GM18861 (cell line): ENCODE measurements around the gene LRRFIP1.

Source experiments
- ATAC-seq: cut with Tn5 transposase; IDR thresholded peaks from one replicate; pipeline ENCODE4 v1.9.1; 2021; ENCODE audit not compliant: unreplicated experiment

The LRRFIP1 gene

GRCh38 chr2:237617587-237617982, 9.8 kb upstream of the LRRFIP1 start:
- ATAC-seq, result no peak

DNA sequence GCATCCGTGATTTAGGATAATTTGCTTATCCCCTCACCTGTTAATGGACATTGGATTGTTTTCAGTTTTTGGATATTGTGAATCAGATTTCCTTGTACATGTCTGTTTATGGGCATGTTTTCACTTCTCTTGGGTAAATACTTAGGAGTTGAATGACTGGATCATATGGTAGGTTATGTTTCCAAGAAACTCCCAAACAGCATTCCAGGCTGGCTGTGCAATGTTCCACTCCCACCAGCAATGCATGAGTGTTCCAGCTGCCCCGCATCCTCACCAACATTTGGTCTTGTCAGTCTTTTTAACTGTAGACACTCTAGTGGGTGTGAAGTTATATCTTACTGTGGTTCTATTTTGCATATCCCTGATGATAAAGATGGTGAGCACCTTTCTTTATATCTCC, 8.9 kb upstream of the LRRFIP1 start:
- ATAC-seq, result no peak

DNA sequence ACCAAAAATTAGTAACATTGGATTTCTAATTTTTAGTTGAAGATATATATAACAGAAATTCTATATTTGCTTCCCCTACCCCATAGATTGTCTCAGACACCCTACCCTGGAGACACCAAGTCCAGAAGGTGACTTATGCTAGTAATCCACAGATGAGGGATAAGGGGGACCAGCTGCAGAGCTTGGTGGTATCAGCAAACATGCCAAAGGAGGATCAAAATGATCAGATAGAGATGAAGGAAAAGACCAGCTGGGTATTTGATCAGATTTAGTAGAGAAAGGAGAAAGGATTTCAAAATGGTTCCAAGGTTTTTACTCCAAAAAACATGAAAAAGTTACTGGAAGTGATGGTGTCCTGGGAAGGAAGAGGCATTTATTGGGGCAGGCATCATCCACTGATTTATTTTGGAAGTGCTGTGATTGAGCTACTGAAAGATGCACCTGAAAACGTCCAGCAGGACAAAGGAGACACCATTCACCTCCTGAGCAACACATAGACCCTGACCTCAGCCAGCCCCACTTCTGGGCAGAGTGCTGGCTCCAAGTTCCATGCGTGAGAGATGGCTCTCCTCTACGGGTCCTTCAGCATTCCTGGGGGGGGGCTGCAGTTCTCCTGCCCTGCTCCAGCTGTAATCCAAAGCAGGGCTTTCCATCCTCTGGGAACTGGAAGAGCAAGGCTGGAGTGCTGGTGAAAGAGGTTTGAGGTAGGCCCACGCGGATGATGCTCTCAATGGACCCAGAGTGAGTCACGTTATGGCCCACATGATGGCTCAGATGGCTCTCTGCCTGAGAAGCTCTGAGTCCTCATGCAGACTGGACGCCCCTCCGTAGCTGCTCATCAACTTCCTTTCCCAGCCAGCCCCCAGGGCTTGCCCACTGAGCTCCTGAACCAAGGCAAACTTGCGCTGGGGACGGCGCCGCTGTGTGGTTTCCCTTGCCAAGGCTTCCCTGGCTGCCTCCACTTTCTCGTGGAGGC, 3.7 kb upstream of the LRRFIP1 start:
- no peak for ATAC-seq

GRCh38 chr2:237624565-237624964, 2.8 kb upstream of the LRRFIP1 start:
- ATAC-seq, result no peak

DNA sequence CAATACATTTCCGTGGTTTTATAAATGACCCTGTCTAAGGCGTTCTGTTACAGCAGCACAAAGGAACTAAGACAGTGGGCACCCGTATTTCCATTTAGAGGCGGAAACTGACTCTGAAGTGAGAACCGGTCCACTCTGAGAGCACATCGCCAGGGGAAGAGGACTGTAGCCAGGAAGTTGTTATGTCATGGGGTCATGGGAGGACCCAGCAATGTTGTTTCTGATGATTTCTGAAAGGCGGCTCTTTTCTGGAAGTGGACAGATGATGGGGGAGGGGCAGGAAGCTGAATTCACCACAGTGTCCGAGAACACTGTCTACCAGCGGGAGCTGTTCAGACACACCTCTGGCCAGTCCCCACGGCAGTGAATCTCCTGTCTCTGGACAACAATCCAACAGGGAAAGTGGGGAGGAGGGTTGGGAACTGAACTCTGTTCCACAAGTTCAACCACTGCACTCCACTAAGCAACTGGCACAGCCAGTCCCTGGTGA, 2.1 kb upstream of the LRRFIP1 start:
- ATAC-seq, result no peak

- no peak for ATAC-seq
These were observed 1.6 kb upstream of the LRRFIP1 start for GRCh38 chr2:237625777-237626176.

GRCh38 chr2:237626813-237627440, 460 bp upstream of the LRRFIP1 start:
- ATAC-seq, result no peak

DNA sequence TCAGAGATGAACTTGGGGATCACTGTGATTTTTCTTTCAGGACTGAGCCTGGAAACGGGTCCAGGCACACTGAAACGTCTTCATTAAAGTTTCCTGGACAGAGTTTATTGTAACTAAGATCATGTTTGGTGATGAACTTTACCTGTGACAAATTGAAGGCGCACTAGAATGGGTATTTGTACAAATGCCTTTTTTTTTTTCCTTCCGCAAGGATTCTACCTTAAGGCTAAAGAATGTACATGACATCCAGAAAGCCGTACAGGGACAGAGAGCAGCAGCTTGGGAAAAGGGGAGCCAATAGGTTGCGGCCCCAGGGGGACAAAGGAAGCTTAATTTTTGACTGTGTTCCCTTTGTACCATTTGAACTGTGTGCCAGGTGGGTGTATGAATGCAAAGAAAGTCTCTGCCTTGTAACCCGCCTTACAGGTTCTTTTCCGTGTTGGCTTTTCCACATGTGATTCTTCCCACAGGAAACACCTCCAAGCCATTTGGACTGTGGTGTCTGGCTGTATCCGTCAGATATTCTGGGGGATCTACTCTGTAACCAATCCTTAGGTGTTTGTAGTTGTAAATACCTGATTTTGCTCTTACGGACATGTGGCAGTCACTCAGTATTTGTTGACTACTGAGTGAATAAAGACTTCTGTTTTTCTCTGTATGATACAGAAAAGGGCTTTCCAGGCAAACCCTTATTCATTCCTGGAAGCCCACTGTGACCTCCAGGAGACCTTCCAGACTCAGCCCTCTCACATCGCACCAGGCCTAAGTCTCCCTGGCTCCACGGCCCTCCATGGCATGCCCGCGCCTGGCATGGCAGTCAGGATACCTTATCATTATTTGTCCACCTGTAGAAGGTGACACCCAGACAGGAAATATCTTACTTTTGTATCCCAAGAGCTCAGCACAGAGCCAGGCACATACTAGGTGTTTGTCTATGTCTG, 1.1 kb downstream of the LRRFIP1 start:
- ATAC-seq, result no peak

- ATAC-seq, result no peak
These were observed 1.8 kb downstream of the LRRFIP1 start for GRCh38 chr2:237629188-237629534.

DNA sequence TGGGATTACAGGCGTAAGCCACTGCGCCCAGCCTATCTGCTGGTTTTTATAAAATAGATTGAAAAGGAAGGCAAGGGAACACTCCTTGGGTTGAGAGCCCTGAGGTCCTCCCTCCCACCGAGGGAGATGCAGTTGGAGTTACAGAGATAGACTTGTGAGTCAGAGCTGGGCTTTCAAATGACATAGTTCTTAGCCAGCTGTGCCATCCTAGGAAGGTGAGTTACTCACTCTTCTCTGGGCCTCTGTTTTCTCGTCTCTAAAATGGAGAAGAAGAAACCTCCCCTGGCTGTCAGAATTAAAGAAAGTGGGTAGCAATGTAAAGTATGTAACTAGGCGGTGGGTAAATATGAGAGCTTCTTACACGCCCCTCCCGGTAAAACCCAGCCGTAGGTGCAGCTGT, 2.4 kb downstream of the LRRFIP1 start:
- no peak for ATAC-seq

GRCh38 chr2:237630216-237631000, 3.0 kb downstream of the LRRFIP1 start:
- no peak for ATAC-seq

DNA sequence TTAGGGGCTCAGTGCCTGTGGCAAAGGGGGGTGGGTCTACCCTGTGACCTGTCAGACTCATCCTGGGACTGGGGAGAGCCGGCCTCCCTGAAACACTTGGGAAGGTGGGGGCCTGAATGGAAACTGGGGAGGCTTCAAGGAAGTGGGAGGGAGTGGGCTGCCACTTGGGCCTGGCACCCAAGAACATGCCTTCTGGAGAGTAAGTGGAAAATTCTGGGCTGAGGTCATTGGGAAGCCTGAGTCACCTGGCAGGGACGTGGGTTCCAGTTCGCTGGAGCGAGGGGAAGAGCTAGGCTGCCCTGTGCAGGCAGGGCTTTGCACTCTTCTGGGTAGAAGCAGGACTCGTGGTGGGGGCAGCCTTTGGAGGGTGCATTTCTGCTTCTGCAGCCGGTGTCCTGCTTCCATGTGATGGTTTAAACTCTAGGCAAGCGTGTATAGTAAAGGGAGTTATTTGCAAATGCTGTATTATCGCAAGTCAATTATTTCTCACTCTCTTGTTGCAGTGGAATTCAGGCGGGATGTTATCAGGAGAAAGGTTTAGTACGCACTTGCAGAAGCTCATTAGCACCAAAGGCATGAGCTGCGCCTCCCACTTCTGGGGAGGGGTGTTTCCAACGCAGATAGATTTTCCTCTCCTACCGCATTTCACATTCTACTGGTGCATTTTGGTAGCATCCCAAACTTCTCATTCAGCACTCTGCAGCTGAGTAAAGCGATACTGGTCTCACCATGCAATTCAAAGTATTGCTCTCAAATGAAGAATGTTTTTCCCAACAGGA, 3.8 kb downstream of the LRRFIP1 start:
- no peak for ATAC-seq

GRCh38 chr2:237631801-237632585, 4.6 kb downstream of the LRRFIP1 start:
- ATAC-seq, result no peak

GRCh38 chr2:237633061-237633561, 5.7 kb downstream of the LRRFIP1 start:
- ATAC-seq, result no peak

GRCh38 chr2:237636578-237636977, 9.2 kb downstream of the LRRFIP1 start:
- ATAC-seq, result no peak

GRCh38 chr2:237637429-237638135, 10.2 kb downstream of the LRRFIP1 start:
- ATAC-seq, result no peak

- no peak for ATAC-seq
These were observed 10.8 kb downstream of the LRRFIP1 start for GRCh38 chr2:237638176-237638575.
